ENCODE measurements around the gene ALCAM.

GRCh38 chr3:105545051-105545450 lies 178.3 kb downstream of the ALCAM start:
- no peak for TF ChIP-seq CTCF (IDR thresholded peaks at IDR 0.05)
- TF ChIP-seq POLR2AphosphoS5 (IDR thresholded peaks at IDR 0.05), result no peak
- TF ChIP-seq POLR2A (IDR thresholded peaks at IDR 0.05), result no peak
- no peak for TF ChIP-seq EP300 (IDR thresholded peaks at IDR 0.05)
